HFFc6 (cell line): ENCODE measurements around the gene CDK7. TPM values are rescaled to one million over a fixed set of nuclear protein-coding genes. Genes with fewer than 3 reads are reported as not detected.

Experiments used
- DNase-seq: peaks from one replicate; pipeline ENCODE4 v3.0.0-alpha.2; 2018
- H3K27ac Mint-ChIP-seq: 2 replicates; pipeline ENCODE4 v1.8.0; 2020; ENCODE audit warnings: mild to moderate bottlenecking, mixed read lengths
- H3K27me3 Mint-ChIP-seq: 2 replicates; pipeline ENCODE4 v1.8.0; 2021; ENCODE audit warnings: mild to moderate bottlenecking, moderate library complexity, mixed read lengths; ENCODE audit not compliant: insufficient read depth
- H3K36me3 Mint-ChIP-seq: 2 replicates; pipeline ENCODE4 v1.8.0; 2021; ENCODE audit warnings: low read depth, mixed read lengths
- H3K4me1 Mint-ChIP-seq: 2 replicates; pipeline ENCODE4 v1.8.0; 2020; ENCODE audit warnings: low read depth, mixed read lengths
- H3K4me3 Mint-ChIP-seq: 2 replicates; pipeline ENCODE4 v1.8.0; 2020; ENCODE audit warnings: mild to moderate bottlenecking, moderate library complexity, mixed read lengths
- H3K9me3 Mint-ChIP-seq: 2 replicates; pipeline ENCODE4 v1.8.0; 2020; ENCODE audit warnings: mild to moderate bottlenecking, mixed read lengths
- total RNA-seq, 6 experiments: library from RNA; stranded (reverse); fragmentation: NEBNext Ultra II Directional; extraction: Animal tissue kit (Norgen Biotek cat#: 25700); gene quantifications; 2 replicates in 1 of 6; 3 replicates in 5 of 6; pipeline ENCODE4 v1.2.3, GENCODE V29; 2021
- TF ChIP-seq, protein P1 (sequence below): fragments of 200-600 bp; sonication (generic); IDR thresholded peaks from 2 replicates; pipeline ENCODE4 v1.5.0; 2021; ENCODE audit warnings: antibody characterized with exemption, mild to moderate bottlenecking

The CDK7 gene
- total RNA-seq, 6 experiments from 2014 or later: 46.9 to 61.0 (median 54.1) TPM

DNA sequence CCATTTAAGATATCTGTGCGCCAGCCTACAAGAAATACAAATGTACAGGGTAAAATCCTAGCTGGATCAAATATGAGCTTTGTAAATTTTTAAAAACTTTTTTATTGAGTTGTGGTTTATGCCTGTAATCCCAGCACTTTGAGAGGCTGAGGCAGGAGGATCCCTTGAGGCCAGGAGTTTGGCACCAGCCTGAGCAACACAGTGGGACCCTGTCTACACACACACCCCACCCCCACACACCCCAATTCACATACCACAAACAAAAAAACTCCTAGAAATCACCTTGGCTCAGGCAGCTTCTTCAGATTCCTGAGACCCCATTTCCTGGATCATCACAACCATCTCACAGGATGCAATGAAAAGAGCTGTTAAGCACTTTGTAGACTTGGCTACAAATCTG, 46.4 kb downstream of the CDK7 start:
- Mint-ChIP-seq H3K9me3 (no peaks in the 10 kb centered on the region), H3K27me3 (no peaks in the 10 kb centered on the region; the same call in 1 of the 2 replicates), H3K36me3 (peaks cover 42% of the 10 kb centered on the region), H3K4me3 (no peak overlapping the region), H3K27ac (no peak overlapping the region; the same call in 1 of the 2 replicates), H3K4me1 (peaks cover 17% of the 10 kb centered on the region)
- DNase-seq: no peak
- TF ChIP-seq, protein P1, sequence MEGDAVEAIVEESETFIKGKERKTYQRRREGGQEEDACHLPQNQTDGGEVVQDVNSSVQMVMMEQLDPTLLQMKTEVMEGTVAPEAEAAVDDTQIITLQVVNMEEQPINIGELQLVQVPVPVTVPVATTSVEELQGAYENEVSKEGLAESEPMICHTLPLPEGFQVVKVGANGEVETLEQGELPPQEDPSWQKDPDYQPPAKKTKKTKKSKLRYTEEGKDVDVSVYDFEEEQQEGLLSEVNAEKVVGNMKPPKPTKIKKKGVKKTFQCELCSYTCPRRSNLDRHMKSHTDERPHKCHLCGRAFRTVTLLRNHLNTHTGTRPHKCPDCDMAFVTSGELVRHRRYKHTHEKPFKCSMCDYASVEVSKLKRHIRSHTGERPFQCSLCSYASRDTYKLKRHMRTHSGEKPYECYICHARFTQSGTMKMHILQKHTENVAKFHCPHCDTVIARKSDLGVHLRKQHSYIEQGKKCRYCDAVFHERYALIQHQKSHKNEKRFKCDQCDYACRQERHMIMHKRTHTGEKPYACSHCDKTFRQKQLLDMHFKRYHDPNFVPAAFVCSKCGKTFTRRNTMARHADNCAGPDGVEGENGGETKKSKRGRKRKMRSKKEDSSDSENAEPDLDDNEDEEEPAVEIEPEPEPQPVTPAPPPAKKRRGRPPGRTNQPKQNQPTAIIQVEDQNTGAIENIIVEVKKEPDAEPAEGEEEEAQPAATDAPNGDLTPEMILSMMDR: no peak

DNA sequence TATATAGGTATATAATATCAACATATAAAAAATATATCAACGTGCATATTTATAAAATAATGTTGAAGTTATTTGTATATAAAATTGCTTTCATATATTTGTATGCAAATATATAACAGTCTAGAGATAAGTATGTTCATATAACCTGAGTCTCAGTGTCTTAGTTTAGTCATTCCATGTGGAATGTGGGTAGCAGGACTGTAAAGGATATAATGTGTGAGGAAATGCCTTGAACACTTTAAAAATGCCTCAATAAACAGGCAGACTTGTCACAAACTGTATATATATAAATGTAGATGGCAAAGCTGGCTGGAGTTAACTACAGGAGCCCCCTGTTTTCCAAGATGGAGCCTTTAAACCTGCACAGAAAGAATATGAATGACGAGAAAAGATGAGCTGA, 49.5 kb downstream of the CDK7 start:
- H3K27me3 Mint-ChIP-seq: no peaks in the 10 kb centered on the region; the same call in 1 of the 2 replicates
- H3K9me3 Mint-ChIP-seq: no peaks in the 10 kb centered on the region
- no peak for DNase-seq
- TF ChIP-seq, protein P1: no peak
- H3K4me3 Mint-ChIP-seq: no peak overlapping the region
- H3K36me3 Mint-ChIP-seq: peaks cover 31% of the 10 kb centered on the region
- H3K4me1 Mint-ChIP-seq: peaks cover 6% of the 10 kb centered on the region
- H3K27ac Mint-ChIP-seq: peak overlapping the region; percentile 25; the same call in 1 of the 2 replicates

DNA sequence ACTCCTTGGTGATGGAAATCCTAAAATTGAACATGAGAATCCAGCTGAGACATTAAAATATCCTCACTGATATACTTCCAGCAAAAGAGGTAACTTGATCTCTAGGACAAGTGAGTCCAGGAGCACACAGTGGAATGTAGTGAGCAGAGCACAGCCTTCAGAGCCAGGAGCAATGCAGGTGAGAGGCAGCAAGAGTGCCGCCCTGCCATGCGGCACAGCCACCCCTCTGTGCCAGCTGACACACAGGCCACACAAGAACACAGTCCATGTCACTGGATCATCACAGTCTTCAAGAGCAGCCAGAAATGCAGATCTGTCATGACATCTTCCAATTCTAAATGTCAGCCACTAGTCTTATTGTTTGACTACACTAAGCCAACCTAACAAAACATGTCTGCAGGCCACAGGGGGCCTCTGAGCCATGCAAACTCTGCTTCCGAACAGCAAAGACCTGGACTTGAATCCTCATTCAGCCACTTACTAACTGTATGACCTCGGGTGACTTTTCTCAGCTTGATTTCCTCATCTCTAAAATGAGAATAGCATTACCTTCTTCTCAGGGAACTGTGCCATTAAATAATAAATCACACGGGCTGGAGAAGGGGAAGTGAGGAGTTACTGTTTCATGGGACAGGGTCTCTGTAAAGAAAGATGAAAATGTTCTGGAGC, 50.9 kb downstream of the CDK7 start:
- no peak for DNase-seq
- Mint-ChIP-seq H3K4me1 (peaks cover 6% of the 10 kb centered on the region), H3K9me3 (no peaks in the 10 kb centered on the region), H3K36me3 (peaks cover 20% of the 10 kb centered on the region), H3K27me3 (no peaks in the 10 kb centered on the region; the same call in 1 of the 2 replicates), H3K27ac (no peak overlapping the region), H3K4me3 (no peak overlapping the region)
- TF ChIP-seq, protein P1: no peak

DNA sequence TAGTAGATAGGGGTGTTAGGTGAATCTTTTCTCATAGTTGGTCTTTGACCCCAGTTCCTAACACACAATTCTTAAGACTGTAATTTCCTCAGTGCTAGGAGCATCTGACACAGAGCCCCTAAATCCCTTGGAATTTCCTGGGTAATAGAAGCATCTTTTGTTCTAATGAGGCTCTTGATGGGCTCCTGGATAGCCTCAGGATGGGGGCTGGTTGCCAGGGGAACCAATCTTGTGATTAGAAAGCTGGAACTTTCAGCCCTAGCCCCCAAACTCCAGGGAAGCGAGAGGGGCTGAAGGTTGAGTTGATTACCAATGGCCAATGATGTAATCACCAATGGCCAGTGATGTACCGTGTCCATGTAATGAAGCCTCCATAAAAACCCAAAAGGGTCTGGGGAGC, 53.4 kb downstream of the CDK7 start:
- H3K4me3 Mint-ChIP-seq: no peak overlapping the region
- no peaks in the 10 kb centered on the region for H3K9me3 Mint-ChIP-seq
- H3K36me3 Mint-ChIP-seq: peaks cover 5% of the 10 kb centered on the region
- DNase-seq: no peak
- H3K27me3 Mint-ChIP-seq: no peaks in the 10 kb centered on the region; the same call in 1 of the 2 replicates
- TF ChIP-seq, protein P1: no peak
- no peak overlapping the region for H3K27ac Mint-ChIP-seq
- H3K4me1 Mint-ChIP-seq: peaks cover 6% of the 10 kb centered on the region

DNA sequence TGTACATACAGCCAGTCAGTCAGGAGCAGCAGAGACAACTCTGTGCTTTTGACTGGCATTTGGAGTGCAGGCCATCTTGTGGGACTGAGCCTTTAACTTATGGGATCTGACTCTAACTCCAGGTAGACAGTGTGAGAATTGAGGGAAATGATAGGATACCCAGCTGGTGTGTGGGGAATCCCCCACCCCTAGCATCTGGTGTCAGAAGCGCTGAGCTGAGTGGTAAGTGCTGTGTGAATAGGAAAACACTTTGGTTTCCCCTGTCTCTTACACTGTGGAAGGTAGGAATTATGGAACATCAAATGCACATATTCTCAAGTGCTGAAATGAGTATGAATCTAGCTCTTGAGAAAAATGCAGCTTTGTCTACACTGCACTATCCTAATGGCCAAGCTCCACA, 54.0 kb downstream of the CDK7 start:
- peaks cover 5% of the 10 kb centered on the region for H3K36me3 Mint-ChIP-seq
- H3K27ac Mint-ChIP-seq: no peak overlapping the region
- H3K27me3 Mint-ChIP-seq: no peaks in the 10 kb centered on the region; the same call in 1 of the 2 replicates
- H3K9me3 Mint-ChIP-seq: no peaks in the 10 kb centered on the region
- no peak for DNase-seq
- H3K4me3 Mint-ChIP-seq: no peak overlapping the region
- TF ChIP-seq, protein P1: no peak
- peaks cover 6% of the 10 kb centered on the region for H3K4me1 Mint-ChIP-seq
